ENCODE measurements around the gene SLC12A9.
A peak's percentile ranks its signal among the peaks of the same experiment; 100 is the strongest.

SLC12A9 gene

GRCh38 chr7:100884736-100885439 lies 32.4 kb downstream of the SLC12A9 start:
- DNase-seq (ENCODE audit: low read depth), result no peak

GRCh38 chr7:100885440-100886141 lies 33.1 kb downstream of the SLC12A9 start:
- DNase-seq (ENCODE audit: low read depth), result no peak

- DNase-seq (ENCODE audit: low read depth), result no peak
Measured at GRCh38 chr7:100886142-100886935, 33.8 kb downstream of the SLC12A9 start.

GRCh38 chr7:100886936-100887515 lies 34.5 kb downstream of the SLC12A9 start:
- DNase-seq (ENCODE audit: low read depth), result no peak

- no peak for DNase-seq (ENCODE audit: low read depth)
Measured at GRCh38 chr7:100887516-100888290, 35.2 kb downstream of the SLC12A9 start.

- no peak for DNase-seq (ENCODE audit: low read depth)
Measured at GRCh38 chr7:100888291-100888987, 35.9 kb downstream of the SLC12A9 start.

GRCh38 chr7:100888988-100889750 lies 36.7 kb downstream of the SLC12A9 start, which contains the start of gene UFSP1:
TSS of gene UFSP1 (minus strand) at chr7:100889715. CDS start at chr7:100889271, 444 bp downstream.
- no peak for DNase-seq (ENCODE audit: low read depth)

- DNase-seq (ENCODE audit: low read depth), result no peak
Measured at GRCh38 chr7:100890653-100891567, 38.4 kb downstream of the SLC12A9 start.

GRCh38 chr7:100891568-100892247 lies 39.2 kb downstream of the SLC12A9 start:
- DNase-seq (ENCODE audit: low read depth), result peak; percentile 68

- no peak for DNase-seq (ENCODE audit: low read depth)
Measured at GRCh38 chr7:100892364-100893317, 40.1 kb downstream of the SLC12A9 start.

- DNase-seq (ENCODE audit: low read depth), result no peak
Measured at GRCh38 chr7:100893318-100893895, 40.9 kb downstream of the SLC12A9 start.

GRCh38 chr7:100893910-100894721 lies 41.6 kb downstream of the SLC12A9 start:
- DNase-seq (ENCODE audit: low read depth), result no peak

- DNase-seq (ENCODE audit: low read depth), result peak; percentile 32
Measured at GRCh38 chr7:100894860-100895700, 42.6 kb downstream of the SLC12A9 start.

GRCh38 chr7:100895701-100895955 lies 43.1 kb downstream of the SLC12A9 start, which contains the start of gene ACHE:
TSS of gene ACHE (minus strand) at chr7:100895888. CDS start at chr7:100894232, 1,656 bp downstream.
- no peak for DNase-seq (ENCODE audit: low read depth)

Measured in ELR (cell line).